C1 segment of cervical spinal cord (tissue), 14 donors: Measurements from ENCODE around the gene VWF.
A peak's percentile ranks its signal among the peaks of the same experiment; 100 is the strongest.

Experiments used
- DNase-seq, 14 donors: peaks; one replicate each; lab custom pipeline; 2025; lab: John Stamatoyannopoulos, UW

The VWF gene

GRCh38 chr12:5954661-5955060 lies 169.8 kb downstream of the VWF start:
- DNase-seq = no peak

GRCh38 chr12:5953835-5954586 lies 170.5 kb downstream of the VWF start:
- DNase-seq = no peak

GRCh38 chr12:5952031-5952430 lies 172.4 kb downstream of the VWF start:
- DNase-seq = no peak

GRCh38 chr12:5948696-5949095 lies 175.8 kb downstream of the VWF start:
- DNase-seq = no peak

GRCh38 chr12:5947006-5947405 lies 177.5 kb downstream of the VWF start:
- no peak for DNase-seq

GRCh38 chr12:5946388-5946787 lies 178.1 kb downstream of the VWF start:
- DNase-seq = no peak

- peak in 1 of 14 donors; percentile 9 for DNase-seq
Measured at GRCh38 chr12:5945071-5946008, 179.1 kb downstream of the VWF start, which contains the start of gene ANO2. ANO2 (minus strand) TSS chr12:5945259; CDS start chr12:5945217, 42 bp downstream.

- no peak for DNase-seq
Measured at GRCh38 chr12:5944688-5945070, 179.8 kb downstream of the VWF start.

GRCh38 chr12:5944053-5944452 lies 180.4 kb downstream of the VWF start:
- DNase-seq = no peak

- no peak for DNase-seq
Measured at GRCh38 chr12:5941907-5942306, 182.6 kb downstream of the VWF start.

- DNase-seq = no peak
Measured at GRCh38 chr12:5927732-5928516, 196.5 kb downstream of the VWF start.

GRCh38 chr12:5925646-5926045 lies 198.8 kb downstream of the VWF start:
- DNase-seq = no peak

- no peak for DNase-seq
Measured at GRCh38 chr12:5924342-5924741, 200.1 kb downstream of the VWF start.

- DNase-seq = peak in 1 of 14 donors; percentile 4
Measured at GRCh38 chr12:5923751-5924150, 200.7 kb downstream of the VWF start.

- no peak for DNase-seq
Measured at GRCh38 chr12:5923043-5923605, 201.3 kb downstream of the VWF start.

- no peak for DNase-seq
Measured at GRCh38 chr12:5921966-5922899, 202.2 kb downstream of the VWF start.

GRCh38 chr12:5921027-5921909 lies 203.2 kb downstream of the VWF start:
- DNase-seq = no peak

GRCh38 chr12:5916785-5917290 lies 207.6 kb downstream of the VWF start:
- no peak for DNase-seq

GRCh38 chr12:5915511-5915910 lies 209.0 kb downstream of the VWF start:
- DNase-seq = no peak
